ENCODE measurements around the gene KRT76.

The KRT76 gene

DNA sequence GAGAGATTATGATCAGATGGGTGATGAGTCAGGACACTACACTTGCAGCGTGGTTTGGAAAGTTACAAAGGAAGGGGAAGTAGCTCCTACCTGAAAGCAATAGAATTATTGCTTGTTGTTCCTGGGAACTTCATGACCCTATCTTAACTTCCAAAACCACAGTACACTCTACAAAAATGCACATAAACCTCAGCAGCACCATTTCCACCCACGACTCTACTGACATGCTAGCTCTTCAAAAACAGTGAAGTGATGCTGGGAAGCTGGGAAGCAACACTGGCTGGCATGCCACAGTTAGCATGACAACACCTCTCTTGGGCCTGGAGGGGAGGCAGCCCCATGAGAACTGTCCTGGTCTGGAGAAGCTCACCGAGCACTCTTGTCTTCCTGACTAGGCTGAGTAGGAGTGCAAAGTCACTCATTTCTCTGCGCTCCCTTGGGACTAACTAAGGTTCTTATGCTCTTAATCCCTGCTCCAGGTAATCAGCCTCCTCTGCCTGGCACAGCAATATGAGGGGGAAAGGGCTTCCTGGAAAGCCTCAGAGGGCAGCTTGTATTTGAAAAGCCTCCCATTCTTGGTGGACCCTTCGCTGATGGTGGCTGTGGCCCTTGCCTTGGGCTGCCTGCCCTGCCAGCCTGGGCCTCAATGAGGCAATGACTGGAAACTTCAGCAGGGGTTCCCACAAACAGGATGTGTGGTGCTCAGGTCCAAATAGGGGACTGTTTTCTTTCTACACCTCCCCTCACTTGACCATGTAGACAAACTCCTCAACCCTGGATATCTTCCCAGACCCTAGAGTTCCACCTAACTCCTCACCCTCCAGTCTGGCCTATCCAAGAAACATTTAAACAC is 17.6 kb upstream of the KRT76 start:
- H3K27ac ChIP-seq = no peak overlapping the region
- no peaks in the 10 kb centered on the region for H3K36me3 ChIP-seq (ENCODE audit: insufficient read depth)
- peaks cover 28% of the 10 kb centered on the region for H3K4me1 ChIP-seq (ENCODE audit: low read depth, poor library complexity, severe bottlenecking)
- no peak for TF ChIP-seq CTCF (conservative IDR thresholded peaks at IDR 0.05; ENCODE audit: low read depth, low read length)
- H3K4me2 ChIP-seq = no peak overlapping the region
- peaks cover 6% of the 10 kb centered on the region; the same call in 1 of the 2 replicates for H3K27me3 ChIP-seq (ENCODE audit: insufficient read depth, low read depth)
- no peak overlapping the region for H3K9ac ChIP-seq
- H3K4me3 ChIP-seq (IDR thresholded peaks at IDR 0.05; ENCODE audit: insufficient read depth, low read depth, low read length) = no peak overlapping the region
- H4K20me1 ChIP-seq (ENCODE audit: insufficient read depth) = no peaks in the 10 kb centered on the region
- H2AFZ ChIP-seq (ENCODE audit: low read depth) = no peak overlapping the region
- no peaks in the 10 kb centered on the region for H3K79me2 ChIP-seq (ENCODE audit: insufficient read depth, low read depth)

- Histone ChIP-seq H3K27me3 (ENCODE audit: insufficient read depth, low read depth) (peaks cover 8% of the 10 kb centered on the region), H3K4me3 (IDR thresholded peaks at IDR 0.05; ENCODE audit: insufficient read depth, low read depth, low read length) (no peak overlapping the region), H3K9ac (no peak overlapping the region), H2AFZ (ENCODE audit: low read depth) (no peak overlapping the region), H3K27ac (peak overlapping the region; percentile 10; the same call in 1 of the 2 replicates), H3K4me2 (peak overlapping the region; percentile 20; the same call in 1 of the 2 replicates), H3K36me3 (ENCODE audit: insufficient read depth) (no peaks in the 10 kb centered on the region), H4K20me1 (ENCODE audit: insufficient read depth) (no peaks in the 10 kb centered on the region), H3K4me1 (ENCODE audit: low read depth, poor library complexity, severe bottlenecking) (peaks cover 28% of the 10 kb centered on the region), H3K79me2 (ENCODE audit: insufficient read depth, low read depth) (no peaks in the 10 kb centered on the region)
- no peak for TF ChIP-seq CTCF (conservative IDR thresholded peaks at IDR 0.05; ENCODE audit: low read depth, low read length)
Observed at GRCh38 chr12:52792185-52793029, 15.3 kb upstream of the KRT76 start.

DNA sequence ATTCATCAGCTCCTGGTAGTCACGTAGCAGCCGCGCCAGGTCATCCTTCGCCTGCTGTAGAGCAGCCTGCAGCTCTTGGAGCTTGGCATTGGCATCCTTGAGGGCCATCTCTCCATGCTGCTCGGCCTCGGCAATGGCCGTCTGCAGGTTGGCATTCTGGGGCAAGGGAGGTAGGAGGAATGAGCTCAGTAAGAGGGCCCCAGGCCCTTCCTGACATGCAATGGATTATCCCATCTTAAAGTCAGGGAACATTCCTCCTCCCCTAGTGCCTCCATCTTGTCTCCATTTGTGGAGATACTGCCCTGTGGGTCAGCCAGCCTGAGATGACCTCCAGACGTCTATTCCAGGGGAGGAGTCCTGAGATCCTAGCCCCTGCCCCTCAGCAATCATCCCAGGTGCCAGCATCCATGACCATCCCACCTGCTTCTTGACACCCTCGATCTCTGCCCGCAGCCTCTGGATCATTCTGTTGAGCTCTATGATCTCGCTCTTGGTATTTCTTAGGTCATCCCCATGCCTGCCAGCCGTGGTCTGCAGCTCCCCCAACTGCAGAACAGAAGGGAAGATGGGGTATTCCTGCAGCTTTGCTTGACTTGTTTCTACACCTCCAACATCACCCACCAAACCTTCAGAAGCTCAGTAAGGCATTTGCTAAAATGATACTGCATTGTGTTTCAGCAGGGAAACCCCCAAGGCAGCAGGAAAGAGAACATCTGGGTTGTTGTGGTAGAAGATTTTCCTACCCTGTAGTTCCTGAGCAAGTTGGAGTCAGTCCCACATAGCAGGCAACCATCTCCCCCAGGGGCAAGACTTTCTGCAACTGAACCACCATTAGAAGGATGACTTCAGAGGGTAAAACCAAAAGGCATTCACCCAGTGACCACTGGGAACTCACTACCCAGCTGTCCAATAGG is 14.4 kb upstream of the KRT76 start:
- H3K27ac ChIP-seq = no peak overlapping the region
- no peaks in the 10 kb centered on the region for H3K36me3 ChIP-seq (ENCODE audit: insufficient read depth)
- H3K4me1 ChIP-seq (ENCODE audit: low read depth, poor library complexity, severe bottlenecking) = peaks cover 28% of the 10 kb centered on the region
- no peak overlapping the region; the same call in 1 of the 2 replicates for H3K4me2 ChIP-seq
- H4K20me1 ChIP-seq (ENCODE audit: insufficient read depth) = no peaks in the 10 kb centered on the region
- no peaks in the 10 kb centered on the region for H3K79me2 ChIP-seq (ENCODE audit: insufficient read depth, low read depth)
- no peak overlapping the region for H3K9ac ChIP-seq
- no peak overlapping the region for H3K4me3 ChIP-seq (IDR thresholded peaks at IDR 0.05; ENCODE audit: insufficient read depth, low read depth, low read length)
- H3K27me3 ChIP-seq (ENCODE audit: insufficient read depth, low read depth) = peaks cover 8% of the 10 kb centered on the region
- TF ChIP-seq CTCF (conservative IDR thresholded peaks at IDR 0.05; ENCODE audit: low read depth, low read length) = no peak
- H2AFZ ChIP-seq (ENCODE audit: low read depth) = no peak overlapping the region

All from KMS-11 (cell line).